ENCODE data around the gene URI1.

URI1 gene

GRCh38 chr19:29999490-29999889 is 57.5 kb downstream of the URI1 start:
- H3K4me3 ChIP-seq (ENCODE audit: low read depth, low read length), result no peak overlapping the region
- TF ChIP-seq CTCF (IDR thresholded peaks at IDR 0.05; ENCODE audit: low read depth, low read length), result no peak

GRCh38 chr19:30000862-30001261 is 58.8 kb downstream of the URI1 start:
- H3K4me3 ChIP-seq (ENCODE audit: low read depth, low read length), result no peak overlapping the region
- TF ChIP-seq CTCF (IDR thresholded peaks at IDR 0.05; ENCODE audit: low read depth, low read length), result no peak

- no peak for TF ChIP-seq CTCF (IDR thresholded peaks at IDR 0.05; ENCODE audit: low read depth, low read length)
- H3K4me3 ChIP-seq (ENCODE audit: low read depth, low read length), result no peak overlapping the region
These were observed 59.3 kb downstream of the URI1 start for GRCh38 chr19:30001301-30001700.

GRCh38 chr19:30001791-30002190 is 59.8 kb downstream of the URI1 start:
- TF ChIP-seq CTCF (IDR thresholded peaks at IDR 0.05; ENCODE audit: low read depth, low read length), result no peak; the same call in 1 of the 2 replicates
- H3K4me3 ChIP-seq (ENCODE audit: low read depth, low read length), result no peak overlapping the region

GRCh38 chr19:30003866-30004265 is 61.8 kb downstream of the URI1 start:
- no peak overlapping the region for H3K4me3 ChIP-seq (ENCODE audit: low read depth, low read length)
- TF ChIP-seq CTCF (IDR thresholded peaks at IDR 0.05; ENCODE audit: low read depth, low read length), result no peak

- TF ChIP-seq CTCF (IDR thresholded peaks at IDR 0.05; ENCODE audit: low read depth, low read length), result no peak
- H3K4me3 ChIP-seq (ENCODE audit: low read depth, low read length), result no peak overlapping the region
These were observed 62.4 kb downstream of the URI1 start for GRCh38 chr19:30004403-30004802.

- H3K4me3 ChIP-seq (ENCODE audit: low read depth, low read length), result no peak overlapping the region
- TF ChIP-seq CTCF (IDR thresholded peaks at IDR 0.05; ENCODE audit: low read depth, low read length), result no peak
These were observed 64.2 kb downstream of the URI1 start for GRCh38 chr19:30006207-30006606.

Measured in WI38 (cell line).